ENCODE results near the gene CASP5. TPM values are rescaled to one million over a fixed set of nuclear protein-coding genes. Genes with fewer than 3 reads are reported as not detected.

CASP5 gene
- total RNA-seq, 1 experiment from 2014 or later, result 0.10 TPM

GRCh38 chr11:104968856-104969776 is 53.9 kb downstream of the CASP5 start:
- DNase-seq (ENCODE audit: extremely low read depth, low read depth), result peak; percentile 25

GRCh38 chr11:104968355-104968855 is 54.6 kb downstream of the CASP5 start, which contains the start of gene CASP4:
CASP4 (minus strand) TSS chr11:104968574; CDS start chr11:104968525, 49 bp downstream.
- DNase-seq (ENCODE audit: extremely low read depth, low read depth), result peak; percentile 56

- peak; percentile 5 for DNase-seq (ENCODE audit: extremely low read depth, low read depth)
These were observed 55.2 kb downstream of the CASP5 start for GRCh38 chr11:104967534-104968354.

- DNase-seq (ENCODE audit: extremely low read depth, low read depth), result no peak
These were observed 57.2 kb downstream of the CASP5 start for GRCh38 chr11:104965735-104966134.

GRCh38 chr11:104964247-104964646 is 58.7 kb downstream of the CASP5 start:
- no peak for DNase-seq (ENCODE audit: extremely low read depth, low read depth)

- DNase-seq (ENCODE audit: extremely low read depth, low read depth), result no peak
These were observed 60.1 kb downstream of the CASP5 start for GRCh38 chr11:104962852-104963251.

- no peak for DNase-seq (ENCODE audit: extremely low read depth, low read depth)
These were observed 65.7 kb downstream of the CASP5 start for GRCh38 chr11:104957280-104957679.

- no peak for DNase-seq (ENCODE audit: extremely low read depth, low read depth)
These were observed 66.4 kb downstream of the CASP5 start for GRCh38 chr11:104956528-104956927.

- peak; percentile 53 for DNase-seq (ENCODE audit: extremely low read depth, low read depth)
These were observed 76.1 kb downstream of the CASP5 start for GRCh38 chr11:104946907-104947306.

Other genes with a start within 250 kb of the CASP5 start
- gene CASP12, start 124.7 kb downstream of the CASP5 start, total RNA-seq (2014; rRNA removed; shearing (Covaris generic)), result not detected in 2 replicates
- gene CASP4, start 54.6 kb downstream of the CASP5 start, total RNA-seq (2014; rRNA removed; shearing (Covaris generic)), result 146 and 150 TPM in 2 replicates
- 0.32 and 0.62 TPM in 2 replicates for gene CASP1, start 12.0 kb upstream of the CASP5 start, total RNA-seq (2014; rRNA removed; shearing (Covaris generic))
- gene CARD16, start 22.2 kb upstream of the CASP5 start, total RNA-seq (2014; rRNA removed; shearing (Covaris generic)), result not detected in 2 replicates
- not detected in 2 replicates for gene CARD18, start 116.6 kb upstream of the CASP5 start, total RNA-seq (2014; rRNA removed; shearing (Covaris generic))

All from NCI-H460 (cell line).